HepG2 (cell line): ENCODE measurements around the gene OPRL1. TPM values are rescaled to one million over a fixed set of nuclear protein-coding genes. Genes with fewer than 3 reads are reported as not detected.
A peak's percentile ranks its signal among the peaks of the same experiment; 100 is the strongest.

ENCODE experiments used
- ARNT2 ChIP-seq: sonication (generic); formaldehyde crosslinking; IDR thresholded peaks from 2 replicates; pipeline ENCODE4 v1.8.0; 2022; ENCODE audit warnings: mild to moderate bottlenecking, low read depth, missing genetic modification reagents, moderate library complexity
- ATF1 ChIP-seq: IDR thresholded peaks from 2 replicates; pipeline ENCODE4 v1.6.1; 2016; ENCODE audit warnings: mild to moderate bottlenecking, control low read depth
- DDIT3 ChIP-seq: sonication (generic); formaldehyde crosslinking; IDR thresholded peaks from 2 replicates; pipeline ENCODE4 v1.4.0; 2020; ENCODE audit warnings: mild to moderate bottlenecking, missing genetic modification reagents
- FOXK1 ChIP-seq: sonication (generic); formaldehyde crosslinking; IDR thresholded peaks from 2 replicates; pipeline ENCODE4 v1.4.0; 2020; ENCODE audit warnings: low read depth, missing genetic modification reagents, borderline replicate concordance
- GPBP1L1 ChIP-seq: sonication (generic); formaldehyde crosslinking; IDR thresholded peaks from 2 replicates; pipeline ENCODE4 v1.5.0; 2020; ENCODE audit warnings: mild to moderate bottlenecking, missing genetic modification reagents
- HNF4A ChIP-seq: sonication (generic); formaldehyde crosslinking; IDR thresholded peaks from 2 replicates; pipeline ENCODE4 v1.4.0; 2020; ENCODE audit warnings: missing genetic modification reagents
- KMT2A ChIP-seq: sonication (generic); formaldehyde crosslinking; IDR thresholded peaks from 2 replicates; pipeline ENCODE4 v1.4.0; 2020; ENCODE audit warnings: missing genetic modification reagents
- NFKBIZ ChIP-seq: IDR thresholded peaks from 2 replicates; pipeline ENCODE4 v1.6.1; 2018; ENCODE audit warnings: missing genetic modification reagents, missing compliant biosample characterization
- SMARCE1 ChIP-seq: fragments of 450-650 bp; IDR thresholded peaks from 2 replicates; pipeline ENCODE4 v1.6.1; 2017; ENCODE audit warnings: borderline replicate concordance
- ZNF12 ChIP-seq: sonication (generic); formaldehyde crosslinking; IDR thresholded peaks from 2 replicates; pipeline ENCODE4 v1.5.0; 2020; ENCODE audit warnings: missing genetic modification reagents
- ZNF275 ChIP-seq: sonication (generic); formaldehyde crosslinking; IDR thresholded peaks from 2 replicates; pipeline ENCODE4 v1.8.0; 2022; ENCODE audit warnings: missing genetic modification reagents, mild to moderate bottlenecking, inconsistent platforms, borderline replicate concordance
- ZNF280D ChIP-seq: sonication (generic); formaldehyde crosslinking; IDR thresholded peaks from 2 replicates; pipeline ENCODE4 v1.5.1; 2020; ENCODE audit warnings: mild to moderate bottlenecking, missing genetic modification reagents
- ZNF503 ChIP-seq: sonication (generic); formaldehyde crosslinking; IDR thresholded peaks from 2 replicates; pipeline ENCODE4 v1.4.0; 2020; ENCODE audit warnings: missing genetic modification reagents
- ZNF652 ChIP-seq: IDR thresholded peaks from 2 replicates; pipeline ENCODE4 v1.6.1; 2016; ENCODE audit warnings: low read depth, borderline replicate concordance
- ZNF710 ChIP-seq: sonication (generic); formaldehyde crosslinking; IDR thresholded peaks from 2 replicates; pipeline ENCODE4 v1.5.0; 2020; ENCODE audit warnings: mild to moderate bottlenecking, missing genetic modification reagents, borderline replicate concordance
- ZNF792 ChIP-seq: IDR thresholded peaks from 2 replicates; pipeline ENCODE4 v1.6.1; 2016
- ZNF850 ChIP-seq: sonication (generic); formaldehyde crosslinking; conservative IDR thresholded peaks from 2 replicates; pipeline ENCODE4 v1.9.0; 2021; ENCODE audit warnings: mild to moderate bottlenecking, missing genetic modification reagents
- ZSCAN22 ChIP-seq: sonication (generic); formaldehyde crosslinking; IDR thresholded peaks from 2 replicates; pipeline ENCODE4 v1.4.0; 2020; ENCODE audit warnings: mild to moderate bottlenecking, missing genetic modification reagents
- polyA plus RNA-seq, 8 experiments: library from polyadenylated mRNA; depleted of rRNA in 3 of 8; stranded (reverse) in 7 of 8; unstranded in 1 of 8; fragments of >200 nt; fragmentation: Illumina TruSeq in 4 of 8; extraction: Trizol in 4 of 8; gene quantifications; 2 replicates each; pipeline versions ENCODE4 v1.2.1 to v1.2.3, GENCODE V29; 2011 to 2016; ENCODE audit warnings: low read depth in 4 of 8, missing spikeins in 1 of 8, mixed read lengths in 1 of 8; ENCODE audit not compliant: insufficient read depth in 1 of 8
- total RNA-seq, 5 experiments: library from RNA; depleted of rRNA; stranded (reverse); fragments of >200 nt; fragmentation: Illumina TruSeq; extraction: Trizol; gene quantifications; 2 replicates each; pipeline ENCODE4 v1.2.3, GENCODE V29; 2016; ENCODE audit warnings: low read depth in 1 of 5

OPRL1 gene
- total and polyA plus RNA-seq, 2 of the 13 experiments (the other 11 are each of a cell fraction or from before 2014, with no cell fraction given) = 0.35 to 0.71 TPM

GRCh38 chr20:64065062-64065973 is 14.6 kb upstream of the OPRL1 start (continued):
- TF ChIP-seq ATF1 (no peak), ZSCAN22 (CRISPR knock-in tag) (no peak), ZNF12 (CRISPR knock-in tag) (0 out of 2 replicates have a peak, but pooled peaks have one; percentile 14), KMT2A (CRISPR knock-in tag) (no peak; the same call in 1 of the 2 replicates), NFKBIZ (CRISPR knock-in tag) (no peak), ARNT2 (0 out of 2 replicates have a peak, but pooled peaks have one; percentile 40), ZNF503 (no peak), ZNF275 (no peak; the same call in 1 of the 2 replicates), ZNF710 (CRISPR knock-in tag) (peak; percentile 83; the same call in 1 of the 2 replicates), DDIT3 (CRISPR knock-in tag) (no peak), HNF4A (CRISPR knock-in tag) (peak; percentile 88), SMARCE1 (no peak), ZNF652 (no peak), GPBP1L1 (CRISPR knock-in tag) (no peak), ZNF850 (CRISPR knock-in tag) (no peak), ZNF280D (CRISPR knock-in tag) (peak; percentile 74; the same call in 1 of the 2 replicates), FOXK1 (CRISPR knock-in tag) (0 out of 2 replicates have a peak, but pooled peaks have one; percentile 28), ZNF792 (no peak; the same call in 1 of the 2 replicates)
